ENCODE data around the gene ZNF428.
"Not testable (repeated sequence)": the region's sequence is repeated elsewhere in the genome, so short reads cannot be mapped to it uniquely, and the experiment has no call there.

The ZNF428 gene

DNA sequence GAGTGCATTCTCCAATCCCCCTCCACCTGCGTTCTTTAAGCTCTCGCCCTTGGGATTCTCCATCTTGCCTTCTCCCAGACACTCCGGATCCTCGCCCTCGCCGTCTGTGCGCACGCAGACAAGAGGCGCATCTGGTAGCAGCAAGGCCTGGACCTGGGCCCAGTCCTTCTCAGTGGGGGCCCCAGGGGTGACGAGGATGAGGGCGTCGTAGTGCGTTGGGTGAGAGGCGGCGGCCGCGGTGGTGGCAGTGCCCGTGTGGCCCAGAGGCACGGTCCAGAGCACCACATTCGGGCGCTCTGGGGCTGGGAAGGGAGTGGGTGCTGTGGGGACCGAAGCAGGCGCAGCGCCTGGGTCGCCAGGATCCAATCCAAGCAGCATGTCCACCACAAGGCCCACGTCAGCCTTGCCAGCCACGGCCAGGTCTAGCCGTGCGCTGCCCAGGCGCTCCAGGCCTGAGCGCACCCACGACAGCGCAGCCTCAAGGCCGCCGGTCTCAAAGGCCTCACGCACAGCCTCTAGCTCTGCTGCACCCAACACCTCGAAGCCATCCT is 26.6 kb downstream of the ZNF428 start:
- no peak for DNase-seq (ENCODE audit: low read depth in 2 of 2)

DNA sequence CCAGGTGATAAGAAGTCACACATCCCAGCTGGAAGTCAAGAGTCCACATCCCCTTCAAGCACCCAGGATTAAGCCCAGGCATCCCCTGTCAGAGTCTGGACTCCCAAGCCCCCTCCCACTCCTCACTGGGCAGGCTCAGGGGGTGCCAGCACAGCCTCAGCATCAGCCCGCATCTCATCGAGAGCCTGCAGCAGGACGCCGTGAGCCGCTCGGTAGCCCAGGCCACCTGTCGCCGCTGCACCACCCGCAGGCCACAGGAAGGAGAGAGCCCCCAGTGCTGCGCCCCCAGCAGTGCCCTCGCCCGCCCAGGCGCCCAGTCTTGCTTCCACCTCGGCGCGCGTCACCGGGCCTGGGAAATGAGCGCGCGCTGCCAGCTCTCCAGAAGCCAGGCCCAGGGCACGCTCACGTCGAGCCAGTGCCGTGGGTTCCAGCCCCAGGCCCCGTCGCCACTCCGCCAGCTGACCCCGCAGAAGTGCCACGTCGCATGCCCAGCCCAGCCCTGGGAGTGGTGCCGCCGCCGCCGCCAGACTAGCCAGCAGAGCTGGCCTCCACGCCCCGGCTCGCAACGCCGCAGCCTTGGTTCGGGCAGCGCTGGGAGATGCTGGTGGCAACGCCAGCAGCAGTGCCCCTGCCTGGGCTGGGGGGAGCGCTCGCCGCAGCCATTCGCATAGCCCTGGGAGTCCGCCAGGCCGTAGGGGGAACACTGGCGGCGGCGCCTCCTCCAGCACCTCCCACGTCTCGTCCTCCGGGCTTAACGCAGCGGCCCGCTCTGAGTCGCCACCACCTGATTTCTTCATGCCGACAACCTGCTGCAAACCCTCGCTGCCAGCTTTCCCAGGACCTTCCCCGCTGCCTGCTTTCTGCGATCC is 27.3 kb downstream of the ZNF428 start:
- DNase-seq (ENCODE audit: low read depth in 2 of 2): no peak

DNA sequence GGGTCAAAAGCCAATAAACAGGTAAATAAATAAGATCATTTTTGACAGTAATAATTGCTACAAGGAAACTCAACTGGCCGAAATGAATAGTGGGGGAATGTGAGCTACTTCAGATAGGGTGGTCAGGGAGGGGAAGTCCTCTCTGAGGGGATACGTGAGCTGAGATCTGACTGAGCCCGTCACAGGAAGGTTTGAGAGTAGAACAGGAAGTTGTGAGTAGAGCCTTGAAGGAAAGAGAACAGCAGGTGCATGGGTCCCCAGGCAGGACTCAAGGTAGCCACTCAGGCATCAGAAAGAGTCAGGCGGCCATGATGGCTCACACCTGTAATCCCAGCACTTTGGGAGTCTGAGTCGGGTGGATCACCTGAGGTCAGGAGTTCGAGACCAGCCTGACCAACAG is 29.8 kb downstream of the ZNF428 start:
- no peak for DNase-seq (ENCODE audit: low read depth in 2 of 2)

DNA sequence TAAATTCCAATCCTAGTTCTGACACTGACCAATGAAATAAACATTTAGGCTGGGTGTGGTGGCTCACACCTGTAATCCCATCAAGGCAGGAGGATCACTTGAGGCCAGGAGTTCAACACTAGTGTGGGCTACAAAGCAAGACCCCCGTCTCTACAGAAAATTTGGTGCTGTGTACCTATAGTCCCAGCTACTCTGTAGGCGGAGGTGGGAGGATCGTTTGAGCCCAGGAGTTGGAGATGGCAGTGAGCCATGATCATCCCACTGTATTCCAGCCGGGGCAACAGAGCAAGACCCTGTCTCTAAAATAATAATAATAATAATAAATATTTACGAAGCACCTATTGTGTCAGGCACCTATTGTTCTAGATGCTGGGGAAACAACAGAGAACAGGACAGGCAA is 30.2 kb downstream of the ZNF428 start:
- no peak for DNase-seq (ENCODE audit: low read depth in 2 of 2)

DNA sequence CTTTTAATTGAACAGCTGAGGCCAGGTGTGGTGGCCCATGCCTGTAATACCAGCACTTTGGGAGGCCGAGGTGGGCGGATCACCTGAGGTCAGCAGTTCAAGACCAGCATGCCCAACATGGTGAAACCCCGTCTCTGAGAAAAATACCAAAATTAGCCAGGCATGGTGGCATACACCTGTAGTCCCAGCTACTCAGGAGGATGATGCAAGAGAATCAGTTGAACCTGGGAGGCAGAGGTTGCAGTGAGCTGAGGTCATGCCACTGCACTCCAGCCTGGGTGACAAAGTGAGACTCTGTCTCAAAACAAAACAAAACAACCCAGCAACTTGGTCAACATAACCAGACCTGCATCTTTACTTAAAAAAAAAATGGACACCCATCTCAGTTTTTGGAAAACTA is 32.4 kb downstream of the ZNF428 start:
- not testable (repeated sequence) for DNase-seq (ENCODE audit: low read depth in 2 of 2)

DNA sequence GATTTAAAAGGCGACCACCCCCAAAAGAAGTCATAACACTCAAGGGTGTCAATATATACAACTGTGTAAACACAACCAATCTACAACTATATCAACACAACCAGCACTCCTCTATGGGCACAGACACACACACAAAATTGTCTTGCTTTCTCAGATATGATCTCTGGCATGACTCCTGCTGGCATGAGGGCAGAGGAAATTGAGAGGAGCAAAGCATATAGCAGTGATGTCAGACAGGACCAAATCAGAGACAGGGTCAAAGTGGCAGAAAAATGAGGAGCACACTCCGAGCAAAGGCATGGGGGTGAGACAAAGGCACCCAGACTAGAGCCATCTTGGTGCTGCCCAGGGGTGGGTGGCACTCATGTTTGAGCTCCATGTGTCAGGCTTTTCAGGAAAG is 33.1 kb downstream of the ZNF428 start:
- no peak for DNase-seq (ENCODE audit: low read depth in 2 of 2)

DNA sequence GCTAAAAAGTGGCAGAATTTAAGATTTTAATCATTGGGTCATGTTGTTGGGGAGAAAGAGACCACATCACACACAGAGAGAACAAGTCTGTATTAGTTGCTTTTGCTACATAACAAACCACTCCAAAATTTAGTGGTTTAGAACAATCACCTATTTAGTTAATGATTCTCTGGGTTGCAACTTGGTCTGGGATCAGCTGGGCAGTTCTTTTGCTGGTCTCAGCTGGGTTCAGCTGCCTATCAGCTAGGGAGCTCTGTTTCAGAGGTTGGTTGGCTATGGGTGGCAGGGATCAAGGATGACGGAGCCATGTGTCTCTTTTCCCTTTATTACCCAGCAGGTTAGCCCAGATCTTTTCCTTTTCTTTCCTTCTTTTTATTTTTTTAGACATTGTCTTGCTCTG is 34.9 kb downstream of the ZNF428 start:
- no peak for DNase-seq (ENCODE audit: low read depth in 2 of 2)

DNA sequence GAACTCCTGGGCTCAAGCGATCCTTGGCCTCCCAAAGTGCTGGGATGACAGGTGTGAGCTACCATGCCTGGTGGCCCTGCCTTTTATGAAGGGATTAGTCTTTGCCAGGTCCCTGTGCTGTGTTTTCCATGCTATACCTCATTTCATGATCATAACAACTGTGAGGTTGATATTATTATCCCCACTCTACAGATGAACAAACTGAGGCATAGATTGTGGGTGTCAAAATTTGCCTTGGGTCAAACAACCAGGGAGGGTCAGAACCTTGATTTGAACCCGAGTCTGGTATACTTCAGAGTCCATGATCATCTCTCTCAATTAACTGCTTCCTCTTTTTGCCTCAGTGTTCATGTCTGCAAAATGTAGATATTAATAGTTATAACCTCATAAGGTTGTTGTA is 36.9 kb downstream of the ZNF428 start:
- DNase-seq (ENCODE audit: low read depth in 2 of 2): no peak

DNA sequence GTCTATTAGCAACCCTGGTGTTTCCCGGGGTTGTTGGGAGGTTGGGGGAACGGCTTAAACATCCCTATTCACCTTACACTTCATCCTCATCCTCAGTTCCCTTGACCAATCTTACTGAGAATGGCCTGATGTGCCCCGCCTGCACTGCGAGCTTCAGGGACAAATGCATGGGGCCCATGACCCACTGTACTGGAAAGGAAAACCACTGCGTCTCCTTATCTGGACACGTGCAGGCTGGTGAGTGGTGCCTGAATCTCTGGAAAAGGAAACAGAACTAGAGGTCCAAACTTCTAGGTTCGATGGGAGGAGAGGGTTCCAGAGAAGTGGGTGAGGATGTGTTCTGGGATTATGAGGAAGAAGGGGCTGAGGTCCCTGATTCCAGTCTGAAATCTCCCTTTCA is 38.0 kb downstream of the ZNF428 start:
- DNase-seq (ENCODE audit: low read depth in 2 of 2): no peak

DNA sequence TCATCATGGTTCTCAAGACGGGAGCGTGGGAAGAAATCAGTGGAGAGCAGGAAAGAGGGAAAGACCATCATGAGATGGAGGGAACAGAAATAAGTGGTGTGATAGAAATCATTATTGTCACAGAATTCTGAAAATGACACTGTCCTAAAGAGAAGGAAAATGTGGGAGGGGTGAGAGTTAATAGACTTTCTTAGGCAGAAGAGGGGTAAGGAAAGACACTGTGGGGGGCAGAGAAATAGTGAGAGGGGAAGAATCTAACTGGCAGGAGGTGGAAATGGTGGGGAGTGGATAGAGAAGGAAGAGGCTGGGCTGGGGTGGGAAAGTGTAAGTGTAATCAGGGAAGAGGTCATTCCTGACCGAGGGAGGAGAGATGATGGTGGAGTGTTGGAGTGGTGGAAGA is 40.6 kb downstream of the ZNF428 start:
- no peak for DNase-seq (ENCODE audit: low read depth in 2 of 2)

DNA sequence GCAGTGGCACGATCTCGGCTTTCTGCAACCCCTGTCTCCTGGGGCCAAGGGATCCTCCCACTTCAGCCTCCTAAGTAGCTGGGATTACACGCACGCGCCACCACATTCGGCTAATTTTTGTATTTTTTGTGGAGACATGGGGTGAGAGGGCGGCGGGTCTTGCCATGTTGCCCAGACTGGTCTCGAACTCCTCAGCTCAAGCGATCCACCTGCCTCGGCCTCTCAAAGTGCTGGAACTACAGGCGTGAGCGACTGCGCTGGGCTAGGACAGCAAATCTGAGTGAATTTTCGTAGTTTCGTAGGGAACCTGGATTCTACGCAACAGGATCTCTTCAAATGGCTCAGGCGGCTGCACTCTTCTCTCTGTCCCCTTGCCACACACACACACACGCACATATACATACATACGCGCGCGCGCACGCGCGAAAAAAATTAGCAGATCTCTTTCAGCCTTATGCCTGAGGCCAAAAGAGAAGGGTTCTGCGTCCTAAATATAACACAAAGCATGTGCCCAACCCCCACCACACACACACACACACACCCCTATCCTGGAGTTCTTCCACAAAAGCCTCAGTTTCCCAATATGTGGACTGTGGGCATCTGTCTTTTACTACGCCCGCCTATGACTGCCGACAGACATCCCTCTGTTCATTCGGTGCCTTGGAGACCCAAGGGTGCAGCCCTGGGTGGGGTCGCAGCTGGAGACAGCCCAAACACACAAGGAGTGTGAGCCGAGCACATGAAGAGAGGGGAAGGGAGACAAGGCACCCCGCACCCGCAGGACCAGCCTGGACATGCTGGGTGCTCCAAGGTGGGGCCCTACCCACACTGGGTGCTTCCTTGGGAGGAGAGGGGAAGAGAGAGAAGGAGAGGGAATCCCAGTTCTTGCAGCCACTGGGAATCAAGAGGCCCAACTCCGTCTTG is 43.2 kb downstream of the ZNF428 start:
- no peak for DNase-seq (ENCODE audit: low read depth in 2 of 2)

DNA sequence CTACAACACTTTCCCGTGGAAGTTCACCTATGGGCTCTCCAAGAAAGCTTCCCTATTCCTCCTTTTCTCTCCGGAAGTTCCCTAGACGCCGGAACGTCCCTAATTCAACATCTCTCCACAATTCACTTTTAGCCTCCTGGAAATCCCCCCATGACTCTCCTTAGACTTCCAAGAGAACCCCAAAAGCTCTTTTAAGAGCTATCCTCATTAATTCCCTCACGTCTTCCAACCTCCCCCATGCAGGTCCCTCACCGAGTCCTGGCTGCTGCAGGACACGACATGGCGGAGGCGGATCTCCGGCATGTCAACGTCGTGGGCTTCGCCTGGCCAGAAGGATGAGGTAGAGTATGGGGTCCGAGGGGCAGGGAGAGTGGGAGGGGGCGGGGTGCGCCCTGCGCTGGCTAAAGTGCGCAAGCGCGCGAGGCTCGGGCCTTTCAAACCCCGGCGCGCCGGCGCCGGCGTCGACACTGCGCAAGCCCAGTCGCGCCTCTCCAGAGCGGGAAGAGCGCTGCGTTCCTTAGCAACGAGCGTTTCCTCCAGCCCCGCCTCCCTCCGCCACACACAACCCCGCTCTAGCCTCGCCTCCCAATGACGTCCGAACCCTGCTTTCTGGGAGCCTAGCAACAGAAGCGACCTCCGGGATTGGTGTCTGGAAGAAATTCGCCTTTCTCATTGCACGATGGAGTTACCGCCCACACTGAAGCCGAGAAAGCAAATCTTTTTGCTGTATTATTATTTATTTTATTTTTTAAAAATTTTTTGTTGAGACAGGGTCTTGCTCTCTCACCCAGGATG is 44.1 kb downstream of the ZNF428 start, which contains the start of the genes PINLYP and XRCC1:
Gene PINLYP, plus strand, starts transcription at position 646 of the 795 bp plus-strand sequence. CDS start 1,391 bp downstream, outside the sequence.
Gene XRCC1, minus strand, starts transcription at position 372 of the 795 bp plus-strand sequence. Its CDS starts 69 bp downstream, at position 303.
- peak; percentile 96 for DNase-seq (ENCODE audit: low read depth in 2 of 2)

DNA sequence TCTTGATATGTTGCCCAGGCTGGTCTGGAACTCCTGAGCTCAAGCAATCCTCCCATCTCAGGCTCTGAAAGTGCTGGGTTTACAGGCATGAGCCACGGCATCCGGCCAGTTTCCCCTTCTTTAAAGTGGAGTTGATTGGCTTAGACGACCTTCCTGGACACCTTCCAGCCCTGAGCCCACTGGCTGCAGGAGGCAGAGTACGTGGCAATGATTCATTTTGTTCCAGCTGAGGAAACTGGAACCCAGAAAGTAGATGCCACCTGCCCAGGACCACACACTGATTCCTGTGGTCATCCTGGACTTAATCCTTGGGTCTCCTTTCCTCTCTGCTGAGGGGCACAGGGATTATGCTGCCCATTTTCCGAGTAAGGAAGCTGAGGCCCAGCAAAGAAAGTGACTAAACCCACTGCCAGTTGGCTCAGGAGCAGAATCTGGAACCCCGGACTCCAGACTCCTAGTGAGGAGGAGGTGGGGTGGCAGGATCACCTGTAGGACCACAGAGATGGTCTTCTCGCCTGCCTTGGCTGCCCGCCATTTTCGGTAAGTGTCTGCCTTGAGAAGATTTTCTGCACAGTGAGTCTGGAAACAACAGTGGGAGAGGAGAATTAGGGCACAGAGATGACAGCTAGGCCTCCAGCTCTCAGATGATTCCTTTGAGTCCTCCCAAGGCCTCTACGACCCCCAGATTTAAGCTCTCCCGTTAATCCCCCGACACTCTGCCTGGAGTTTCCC is 44.8 kb downstream of the ZNF428 start:
- no peak for DNase-seq (ENCODE audit: low read depth in 2 of 2)

DNA sequence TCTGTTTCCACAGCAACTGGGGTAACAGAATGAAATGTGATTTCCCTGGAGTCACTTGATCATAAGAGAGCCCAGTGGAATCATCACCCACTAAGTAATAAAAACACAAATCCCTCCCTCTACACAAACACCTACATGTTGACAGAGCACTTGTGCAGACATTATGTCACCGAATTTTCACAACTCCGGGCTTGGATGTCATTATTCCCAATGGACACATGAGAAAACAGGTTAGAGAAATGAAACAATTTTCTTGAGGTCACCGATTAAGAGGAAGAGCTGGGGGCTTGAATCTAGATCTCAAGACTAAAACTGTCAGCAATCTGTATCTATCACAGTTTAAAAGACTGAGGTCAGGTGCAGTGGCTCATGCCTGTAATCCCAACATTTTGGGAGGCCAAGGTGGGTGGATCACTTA is 47.2 kb downstream of the ZNF428 start:
- no peak for DNase-seq (ENCODE audit: low read depth in 2 of 2)

DNA sequence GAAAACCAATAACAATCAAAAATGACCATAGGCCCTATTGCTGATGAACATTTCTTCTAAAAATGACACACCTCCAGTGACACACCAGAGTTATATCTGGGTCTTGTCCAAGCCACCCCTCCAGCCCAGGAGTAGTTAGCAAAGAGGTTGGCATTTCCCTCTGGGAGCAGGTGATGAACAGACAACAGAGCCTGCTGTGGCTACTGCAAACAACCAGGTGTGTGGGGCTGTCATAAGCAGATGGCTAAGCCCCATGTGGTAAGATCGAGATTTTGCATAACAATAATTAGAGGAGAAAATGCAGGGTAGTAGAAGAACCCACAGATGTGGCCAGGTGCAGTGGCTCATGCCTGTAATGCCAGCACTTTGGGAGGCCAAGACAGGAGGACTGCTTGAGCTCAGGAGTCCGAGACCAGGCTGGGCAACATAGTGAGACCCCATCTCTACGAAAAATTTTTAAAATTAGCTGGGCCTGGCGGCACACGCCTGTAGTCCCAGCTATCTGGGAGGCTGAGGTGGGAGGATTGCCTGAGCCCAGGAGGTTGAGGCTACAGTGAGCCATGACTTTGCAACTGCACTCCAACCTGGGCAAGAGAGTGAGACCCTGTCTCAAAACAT is 49.1 kb downstream of the ZNF428 start:
- no peak for DNase-seq (ENCODE audit: low read depth in 2 of 2)

DNA sequence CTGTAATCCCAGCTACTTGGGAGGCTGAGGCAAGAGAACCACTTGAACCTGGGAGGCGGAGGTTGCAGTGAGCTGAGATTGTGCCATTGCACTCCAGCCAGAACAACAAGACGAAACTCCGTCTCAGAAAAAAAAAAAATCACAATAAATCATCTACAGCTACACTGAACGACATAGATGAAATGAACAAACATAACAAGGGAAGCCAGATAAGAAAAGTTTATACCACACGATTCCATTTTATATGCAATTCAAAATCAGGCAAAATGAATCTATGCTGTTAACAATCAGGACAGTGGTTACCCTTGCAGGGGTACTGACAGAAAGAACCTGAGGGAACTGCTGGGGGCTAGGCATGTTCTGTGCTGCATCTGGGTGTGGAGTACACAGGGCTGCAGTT is 49.8 kb downstream of the ZNF428 start:
- no peak for DNase-seq (ENCODE audit: low read depth in 2 of 2)

DNA sequence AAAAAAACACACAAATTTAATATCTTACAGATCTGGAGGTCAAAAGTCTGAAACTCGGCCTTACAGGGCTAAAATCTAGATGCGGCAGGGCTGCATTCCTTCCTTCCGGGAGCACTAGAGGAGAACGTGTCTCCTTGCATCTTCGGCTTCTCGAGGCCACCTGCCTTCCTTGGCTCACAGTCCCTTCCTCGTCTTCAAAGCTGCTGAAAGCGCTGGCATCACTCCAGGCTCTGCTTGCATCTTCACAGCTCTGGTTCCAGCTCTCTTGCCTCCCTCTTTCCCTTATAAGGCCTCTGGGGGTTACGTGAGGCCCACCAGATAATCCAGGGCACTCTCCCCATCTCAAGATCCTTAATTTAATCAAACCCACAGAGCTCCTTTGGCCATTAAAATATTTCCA is 54.6 kb downstream of the ZNF428 start:
- DNase-seq (ENCODE audit: low read depth in 2 of 2): no peak

DNA sequence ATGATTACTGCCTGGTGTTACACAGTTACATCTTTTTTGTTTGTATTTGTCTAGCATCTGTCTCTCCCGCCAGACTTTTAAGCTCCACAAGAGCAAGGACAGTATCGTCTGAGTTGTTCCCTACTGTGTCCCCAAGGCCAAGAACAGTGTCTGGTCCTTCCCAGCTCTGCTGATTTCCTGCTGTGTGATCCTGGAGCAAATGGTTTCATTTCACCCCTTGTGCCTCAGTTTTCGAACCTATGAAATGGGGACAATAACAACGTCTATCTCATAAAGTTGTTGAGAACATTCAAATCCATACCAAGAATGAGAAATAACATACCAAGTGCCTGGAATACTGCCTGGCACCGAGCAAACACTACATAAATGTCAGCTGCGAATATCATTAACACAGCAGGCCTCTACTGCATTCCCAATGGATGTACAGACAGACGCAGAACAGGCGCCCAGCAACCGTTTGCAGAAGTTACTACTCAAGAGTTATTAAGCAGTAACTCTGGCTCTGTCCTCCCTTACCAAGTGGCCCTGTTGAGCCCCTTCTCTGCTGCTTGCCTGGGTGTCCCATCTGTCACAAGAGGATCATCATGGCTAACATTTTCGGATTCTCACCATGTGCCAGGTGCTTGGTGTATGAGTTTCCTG is 55.5 kb downstream of the ZNF428 start:
- DNase-seq (ENCODE audit: low read depth in 2 of 2): no peak

DNA sequence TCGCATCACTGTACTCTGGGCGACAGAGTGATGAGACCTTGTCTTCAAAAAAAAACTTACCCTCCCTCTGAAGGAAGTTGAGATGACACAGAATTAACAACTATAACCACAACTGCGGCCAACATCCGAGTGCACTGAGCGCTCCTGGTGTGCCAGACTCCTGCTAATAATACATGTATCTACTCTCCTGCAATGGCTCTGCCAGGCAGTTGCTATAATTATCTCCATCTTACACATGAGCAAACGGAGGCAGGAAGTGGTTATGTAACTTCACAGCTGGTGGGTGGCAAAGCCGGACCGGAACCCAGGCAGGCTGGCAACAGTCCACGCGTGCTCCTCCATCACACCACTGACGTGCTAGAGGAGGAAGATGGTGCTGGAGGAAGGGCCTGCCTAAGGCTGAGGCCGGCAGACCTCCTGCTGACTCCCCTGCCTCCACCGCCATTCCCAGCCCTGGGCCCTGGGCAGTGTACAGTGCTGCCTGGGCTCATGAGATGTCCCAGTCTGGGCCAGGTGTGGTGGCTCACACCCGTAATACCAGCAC is 56.7 kb downstream of the ZNF428 start:
- peak; percentile 26 to 27 for DNase-seq (ENCODE audit: low read depth in 2 of 2)
